SU-DHL-6 (cell line): ENCODE measurements around the gene AKIRIN2.

ENCODE experiments used
- EZH2phosphoT487 ChIP-seq: fragments of 200-600 bp; sonication (generic), shearing (Covaris generic); conservative IDR thresholded peaks from 2 replicates; pipeline ENCODE4 v1.6.1; 2018; ENCODE audit warnings: mild to moderate bottlenecking, antibody characterized with exemption, low read length, moderate library complexity, mixed read lengths
- TF ChIP-seq, protein P1 (sequence below): fragments of 200-600 bp; sonication (generic); IDR thresholded peaks from one replicate; pipeline ENCODE4 v1.5.1; 2017; ENCODE audit warnings: antibody characterized with exemption, mild to moderate bottlenecking, low read length, moderate library complexity; ENCODE audit not compliant: insufficient read depth, poor library complexity, severe bottlenecking

DNA sequence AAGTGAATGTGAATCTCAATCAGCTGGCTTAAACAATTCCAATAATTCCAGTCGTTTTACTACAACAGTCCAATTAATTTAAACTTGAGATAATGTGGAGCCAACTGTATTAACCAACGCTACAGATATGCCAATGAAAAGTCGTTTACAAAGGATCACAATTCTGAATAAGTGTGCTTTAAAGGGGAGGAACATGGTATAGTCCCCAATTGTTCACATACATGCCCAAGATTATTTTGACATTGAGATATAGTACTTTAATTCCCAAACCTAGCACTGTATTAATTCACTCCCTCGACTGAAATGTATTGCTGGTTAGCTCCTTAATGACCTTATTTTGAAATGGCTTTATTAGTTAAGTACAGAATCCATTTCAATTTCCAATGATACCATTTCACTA lies 2.5 kb downstream of the AKIRIN2 start:
- TF ChIP-seq, protein P1, sequence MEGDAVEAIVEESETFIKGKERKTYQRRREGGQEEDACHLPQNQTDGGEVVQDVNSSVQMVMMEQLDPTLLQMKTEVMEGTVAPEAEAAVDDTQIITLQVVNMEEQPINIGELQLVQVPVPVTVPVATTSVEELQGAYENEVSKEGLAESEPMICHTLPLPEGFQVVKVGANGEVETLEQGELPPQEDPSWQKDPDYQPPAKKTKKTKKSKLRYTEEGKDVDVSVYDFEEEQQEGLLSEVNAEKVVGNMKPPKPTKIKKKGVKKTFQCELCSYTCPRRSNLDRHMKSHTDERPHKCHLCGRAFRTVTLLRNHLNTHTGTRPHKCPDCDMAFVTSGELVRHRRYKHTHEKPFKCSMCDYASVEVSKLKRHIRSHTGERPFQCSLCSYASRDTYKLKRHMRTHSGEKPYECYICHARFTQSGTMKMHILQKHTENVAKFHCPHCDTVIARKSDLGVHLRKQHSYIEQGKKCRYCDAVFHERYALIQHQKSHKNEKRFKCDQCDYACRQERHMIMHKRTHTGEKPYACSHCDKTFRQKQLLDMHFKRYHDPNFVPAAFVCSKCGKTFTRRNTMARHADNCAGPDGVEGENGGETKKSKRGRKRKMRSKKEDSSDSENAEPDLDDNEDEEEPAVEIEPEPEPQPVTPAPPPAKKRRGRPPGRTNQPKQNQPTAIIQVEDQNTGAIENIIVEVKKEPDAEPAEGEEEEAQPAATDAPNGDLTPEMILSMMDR, result no peak
- TF ChIP-seq EZH2phosphoT487, result no peak
